Midbrain (tissue), 1 donor: ENCODE results near the gene FOSB.
A peak's percentile ranks its signal among the peaks of the same experiment; 100 is the strongest.

Source experiments
- DNase-seq: peaks from one replicate; lab custom pipeline; 2025; lab: John Stamatoyannopoulos, UW

FOSB gene

DNA sequence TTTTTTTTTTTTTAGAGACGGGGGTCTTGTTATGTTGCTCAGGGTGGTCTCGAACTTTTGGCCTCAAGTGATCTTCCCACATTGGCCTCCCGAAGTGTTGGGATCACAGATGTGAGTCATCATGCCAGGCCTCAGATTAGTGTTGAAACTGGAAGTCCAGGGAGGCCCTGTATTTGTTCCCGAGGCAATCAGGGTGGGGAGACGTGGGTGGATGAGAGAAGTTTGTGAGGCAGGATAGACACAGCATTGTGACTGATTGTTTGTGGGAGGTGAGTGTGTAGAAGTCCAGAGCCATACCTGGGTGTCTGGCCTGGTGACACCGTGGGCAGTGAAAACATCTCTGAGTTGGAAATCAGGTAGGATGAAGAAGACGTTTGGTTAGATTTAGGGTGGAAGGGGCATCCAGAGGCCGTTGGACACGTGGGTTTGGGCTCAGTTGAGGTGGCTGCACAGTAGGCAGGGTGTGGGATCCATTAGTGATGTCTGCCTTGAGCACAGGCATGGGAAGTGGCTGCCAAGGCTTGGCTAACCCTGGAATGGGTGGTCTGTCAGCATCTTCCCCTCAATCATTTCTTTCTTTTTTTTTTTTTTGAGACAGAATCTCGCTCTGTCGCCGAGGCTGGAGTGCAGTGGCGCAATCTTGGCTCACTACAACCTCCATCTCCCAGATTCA lies 16.6 kb downstream of the FOSB start:
- no peak for DNase-seq

DNA sequence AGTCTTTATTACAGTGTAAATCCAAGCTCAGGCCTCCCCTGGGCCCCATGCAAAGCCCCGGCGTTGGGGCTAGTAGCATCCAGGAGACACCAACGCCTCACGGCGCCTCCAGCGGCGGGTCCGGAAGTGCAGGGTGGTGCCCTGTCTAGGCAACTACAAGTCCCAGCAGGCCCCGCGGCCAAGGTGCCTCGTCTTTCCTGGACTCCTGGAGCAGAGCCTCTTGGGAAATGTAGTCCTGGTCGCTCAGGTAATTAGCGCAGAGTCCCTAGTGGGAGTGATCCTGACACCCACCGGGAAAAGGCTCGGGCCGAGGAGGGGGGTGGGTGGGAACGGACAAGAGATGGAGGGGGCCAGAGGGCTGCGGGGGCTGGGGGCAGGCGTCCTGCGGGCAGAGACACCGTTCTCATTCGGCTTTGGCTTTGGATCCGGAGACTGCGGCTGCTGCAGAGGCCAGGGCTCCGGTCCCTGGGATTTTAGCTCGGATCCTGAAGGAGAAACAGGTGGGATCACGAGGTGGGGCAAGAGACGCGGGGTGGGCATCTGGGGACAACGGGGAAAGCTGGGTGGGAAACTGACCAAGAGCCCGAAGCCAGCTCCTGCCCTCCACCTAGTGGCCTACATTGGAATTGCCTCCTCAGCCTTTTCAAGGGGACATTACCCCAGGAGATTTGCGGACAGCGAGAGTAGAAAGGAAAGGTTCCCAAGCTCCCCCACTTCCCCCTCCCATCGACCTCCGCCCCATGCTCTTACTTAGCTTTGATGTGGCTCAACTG lies 17.7 kb downstream of the FOSB start:
- DNase-seq, result peak; percentile 93

DNA sequence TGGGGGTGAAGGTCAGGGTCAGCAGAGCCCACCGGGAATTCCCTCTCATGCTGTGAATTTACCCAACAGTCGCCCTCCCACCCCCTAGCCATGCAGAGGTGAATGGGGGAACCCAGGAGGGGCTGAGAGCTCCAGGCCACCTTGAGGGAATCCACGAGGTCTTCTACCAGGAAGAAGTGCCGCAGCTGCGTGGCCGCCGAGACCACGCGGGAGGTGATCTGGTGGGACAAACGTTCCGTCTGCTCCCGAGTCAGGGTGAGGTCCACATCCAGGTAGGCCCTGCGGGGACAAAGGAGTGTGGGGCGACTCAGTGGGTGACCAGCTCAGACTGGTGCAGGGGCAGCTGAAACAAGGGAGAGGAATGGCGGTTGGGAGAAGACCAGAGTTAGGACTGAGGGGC lies 20.9 kb downstream of the FOSB start:
- no peak for DNase-seq

DNA sequence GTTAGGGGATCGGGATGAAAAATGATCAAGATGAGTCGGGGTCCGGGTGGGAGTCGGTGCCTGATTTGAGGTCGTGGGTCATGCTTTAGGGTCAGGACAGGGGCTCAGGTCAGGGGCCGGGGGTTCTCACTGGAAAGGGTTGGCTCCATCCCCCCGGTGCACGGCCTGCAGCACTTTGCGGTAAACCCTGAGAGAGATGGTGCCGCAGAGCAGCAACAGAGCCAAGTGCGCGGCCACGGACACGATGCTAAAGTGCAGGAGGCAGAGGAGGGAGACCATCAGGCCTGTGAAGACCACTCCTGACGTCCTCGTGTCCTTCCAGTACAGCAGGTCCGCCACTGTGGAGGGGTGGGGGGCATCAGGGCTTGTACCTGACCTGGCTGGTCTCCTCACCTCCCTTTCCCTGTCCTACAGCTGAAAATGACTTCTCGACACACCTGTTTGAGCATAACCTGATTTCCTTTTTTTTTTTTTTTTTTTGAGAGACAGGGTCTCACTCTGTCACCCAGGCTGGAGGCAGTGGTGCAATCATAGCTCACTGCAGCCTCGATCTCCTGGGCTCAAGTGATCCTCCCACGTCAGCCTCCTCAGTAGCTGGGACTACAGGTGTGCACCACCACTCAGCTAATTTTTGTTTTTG lies 21.5 kb downstream of the FOSB start:
- DNase-seq, result no peak

DNA sequence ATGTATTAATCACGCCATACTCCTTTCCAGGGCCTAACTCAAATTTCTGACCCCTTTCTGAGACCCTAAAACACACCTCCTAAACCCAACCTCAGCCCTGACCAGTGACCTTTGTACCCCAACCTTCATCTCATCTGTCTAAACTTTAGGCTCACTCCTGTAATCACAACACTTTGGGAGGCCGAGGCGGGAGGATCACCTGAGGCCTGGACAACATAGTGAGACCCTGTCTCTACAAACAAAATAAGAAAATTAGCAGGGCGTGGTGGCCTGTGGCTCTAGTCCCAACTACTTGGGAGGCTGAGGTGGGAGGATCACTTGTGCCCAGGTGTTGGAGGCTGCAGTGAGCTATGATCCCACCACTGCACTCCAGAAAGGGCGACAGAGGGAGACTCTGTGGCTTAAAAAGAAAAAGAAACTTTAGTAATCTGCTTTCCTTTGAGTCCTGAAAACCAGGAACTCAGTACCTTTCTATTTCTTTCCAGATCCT lies 24.4 kb downstream of the FOSB start:
- DNase-seq, result no peak

DNA sequence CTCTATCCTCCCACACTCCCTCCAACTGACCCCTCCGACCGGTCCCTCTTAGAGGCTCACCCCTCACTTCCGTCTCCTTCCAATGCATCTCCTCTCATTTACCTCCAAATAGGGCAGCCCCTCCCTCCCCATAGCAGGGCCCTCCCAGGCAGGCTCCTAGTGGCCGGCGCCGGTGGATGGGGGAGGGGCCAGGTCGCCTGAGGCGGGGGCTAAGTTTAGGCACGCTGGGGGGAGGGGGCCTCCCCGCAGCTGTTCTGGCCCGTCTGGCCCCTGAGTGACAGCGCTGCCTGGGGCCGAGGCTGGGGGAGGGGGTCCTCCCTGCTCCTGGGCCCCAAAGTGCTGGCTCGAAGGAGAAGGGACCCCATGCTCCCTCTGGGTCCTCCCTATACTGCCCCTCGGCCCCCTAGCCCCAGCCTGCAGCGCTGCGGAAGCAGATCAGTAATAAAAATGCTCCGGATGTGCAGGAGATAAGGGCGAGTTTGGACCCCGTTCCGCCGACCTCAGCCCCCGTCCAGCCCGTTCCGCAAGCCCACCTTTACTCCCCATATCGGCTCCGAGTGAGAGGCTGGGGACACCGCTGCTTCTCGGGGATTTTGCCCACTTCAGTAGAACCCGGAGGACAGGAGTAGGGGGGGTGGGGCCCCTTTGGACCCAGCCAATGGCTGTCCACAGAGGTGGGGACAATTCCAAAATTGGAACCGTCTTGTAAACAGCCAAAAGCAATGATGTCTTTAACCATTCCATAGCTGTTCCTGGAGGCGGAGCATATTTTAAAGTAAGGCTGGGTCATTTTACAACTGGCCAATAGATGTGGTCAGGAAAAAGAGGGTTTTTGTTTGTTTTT lies 25.1 kb downstream of the FOSB start:
- peak; percentile 24 for DNase-seq

DNA sequence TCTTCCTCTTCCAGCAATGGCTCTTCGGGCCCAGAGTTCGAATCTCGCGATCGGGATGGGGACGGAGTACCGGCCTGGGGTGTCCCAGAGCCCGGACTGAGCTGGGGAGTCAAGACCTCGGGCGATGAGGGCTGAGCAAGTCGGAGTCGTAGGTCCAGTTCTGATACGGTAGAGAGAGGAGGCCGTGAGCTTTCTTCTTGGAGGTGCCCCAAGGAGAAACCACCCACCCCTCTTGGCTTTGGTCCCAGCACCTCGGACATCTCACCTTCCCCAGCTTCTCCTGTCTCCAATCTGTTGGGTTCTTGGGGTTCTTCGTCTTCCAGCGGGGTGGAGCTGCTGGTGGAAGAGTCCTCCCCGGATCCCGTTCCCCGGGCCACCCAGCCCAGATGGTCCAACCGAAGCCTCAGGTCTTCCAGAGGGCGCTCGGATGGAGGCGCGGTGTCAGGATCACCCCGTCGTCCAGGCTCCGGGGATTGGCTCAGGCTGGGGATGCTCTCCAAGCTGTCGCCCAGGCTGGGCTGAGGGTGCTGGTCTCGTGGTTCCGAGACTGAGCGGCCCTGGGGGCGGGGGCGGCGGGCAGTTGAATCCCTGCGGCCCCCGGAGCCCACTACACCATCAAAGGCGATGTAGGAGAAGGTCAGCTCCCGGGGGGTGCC lies 26.6 kb downstream of the FOSB start:
- no peak for DNase-seq

DNA sequence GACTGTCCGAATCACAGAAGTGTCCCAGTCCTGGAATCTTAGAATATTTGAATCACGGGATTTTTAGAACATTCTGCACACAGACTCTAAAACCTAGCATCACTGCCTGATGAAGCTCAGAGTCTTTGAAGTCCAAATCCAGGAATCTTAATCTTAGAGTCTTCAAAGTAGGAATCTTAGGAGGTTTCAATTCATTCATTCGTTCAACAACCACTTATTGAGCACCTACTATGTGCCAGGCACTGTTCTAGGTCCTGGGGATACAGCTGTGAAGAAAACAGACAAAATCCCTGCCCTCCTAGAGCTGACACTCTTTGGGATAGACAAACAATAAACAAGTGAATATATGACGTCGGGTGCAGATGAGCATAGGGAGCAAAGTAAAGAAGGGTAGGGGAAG lies 27.4 kb downstream of the FOSB start:
- DNase-seq, result no peak

DNA sequence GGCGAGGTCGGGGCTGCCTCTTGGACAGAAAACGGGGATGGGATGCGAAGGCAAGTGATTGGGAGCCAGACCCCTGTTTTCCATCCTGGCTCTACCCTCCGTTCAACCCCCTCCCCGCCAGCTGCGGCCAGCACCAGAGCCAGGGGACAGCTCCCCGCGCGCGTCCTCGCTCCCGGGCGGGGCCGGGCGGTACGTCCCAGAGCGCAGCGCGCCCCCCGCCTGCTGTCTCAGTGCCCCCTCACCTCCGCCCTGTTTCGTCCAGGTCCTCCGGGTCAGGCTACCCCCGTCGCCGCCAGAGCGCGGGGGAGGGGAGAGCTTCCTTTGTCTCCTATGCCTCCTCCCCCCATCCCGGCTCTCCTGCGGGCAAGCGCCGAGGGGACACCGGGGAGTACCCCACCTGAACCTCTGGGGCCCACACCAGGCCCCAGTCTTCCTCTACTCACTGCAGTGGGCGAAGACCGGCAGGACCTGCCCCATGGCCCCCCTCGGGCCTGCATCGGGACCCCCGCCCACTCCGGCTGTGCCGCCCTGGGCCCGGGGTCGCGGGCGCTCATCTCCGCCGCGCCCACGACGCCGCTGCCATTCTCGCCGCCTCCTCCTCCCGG lies 28.7 kb downstream of the FOSB start:
- DNase-seq, result no peak

DNA sequence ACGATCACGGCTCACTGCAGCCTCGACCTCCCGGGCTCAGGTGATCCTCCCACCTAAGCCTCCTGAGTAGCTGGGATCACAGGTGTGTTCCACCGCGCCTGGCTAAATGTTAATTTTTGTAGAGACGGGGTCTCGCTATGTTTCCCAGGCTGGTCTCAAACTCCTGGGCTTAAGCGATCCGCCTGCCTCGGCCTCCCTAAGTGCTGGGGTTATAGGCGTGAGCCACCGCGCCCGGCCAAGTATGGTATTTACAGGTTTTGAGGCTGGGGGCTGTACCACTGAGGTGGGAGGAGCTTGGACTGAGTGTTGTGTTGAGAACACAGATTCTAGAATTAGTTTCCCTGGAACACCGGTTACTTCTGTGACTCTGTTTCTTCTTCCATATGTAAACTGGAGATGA lies 30.0 kb downstream of the FOSB start:
- no peak for DNase-seq

DNA sequence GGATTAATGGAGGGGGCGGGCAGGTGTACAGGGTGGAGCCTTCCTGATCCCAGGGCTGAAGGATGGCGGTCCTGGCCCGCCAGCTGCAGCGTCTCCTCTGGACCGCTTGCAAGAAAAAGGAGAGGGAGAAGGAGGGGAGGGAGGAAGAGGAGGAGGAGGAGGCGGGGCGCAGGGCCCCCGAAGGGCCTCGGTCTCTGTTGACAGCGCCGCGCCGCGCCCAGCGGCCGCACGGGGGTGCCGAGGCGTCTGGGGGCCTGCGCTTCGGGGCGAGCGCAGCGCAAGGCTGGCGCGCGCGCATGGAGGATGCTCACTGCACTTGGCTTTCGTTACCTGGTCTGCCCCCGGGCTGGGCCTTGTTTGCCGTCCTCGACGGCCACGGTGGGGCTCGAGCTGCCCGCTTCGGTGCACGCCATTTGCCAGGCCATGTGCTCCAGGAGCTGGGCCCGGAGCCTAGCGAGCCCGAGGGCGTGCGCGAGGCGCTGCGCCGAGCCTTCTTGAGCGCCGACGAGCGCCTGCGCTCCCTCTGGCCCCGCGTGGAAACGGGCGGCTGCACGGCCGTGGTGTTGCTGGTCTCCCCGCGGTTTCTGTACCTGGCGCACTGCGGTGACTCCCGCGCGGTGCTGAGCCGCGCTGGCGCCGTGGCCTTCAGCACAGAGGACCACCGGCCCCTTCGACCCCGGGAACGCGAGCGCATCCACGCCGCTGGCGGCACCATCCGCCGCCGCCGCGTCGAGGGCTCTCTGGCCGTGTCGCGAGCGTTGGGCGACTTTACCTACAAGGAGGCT lies 30.8 kb downstream of the FOSB start, which contains the start of gene PPM1N:
PPM1N (plus strand) TSS at position 33 of the 785 bp plus-strand sequence; CDS start at position 63, 30 bp downstream.
- DNase-seq, result no peak

DNA sequence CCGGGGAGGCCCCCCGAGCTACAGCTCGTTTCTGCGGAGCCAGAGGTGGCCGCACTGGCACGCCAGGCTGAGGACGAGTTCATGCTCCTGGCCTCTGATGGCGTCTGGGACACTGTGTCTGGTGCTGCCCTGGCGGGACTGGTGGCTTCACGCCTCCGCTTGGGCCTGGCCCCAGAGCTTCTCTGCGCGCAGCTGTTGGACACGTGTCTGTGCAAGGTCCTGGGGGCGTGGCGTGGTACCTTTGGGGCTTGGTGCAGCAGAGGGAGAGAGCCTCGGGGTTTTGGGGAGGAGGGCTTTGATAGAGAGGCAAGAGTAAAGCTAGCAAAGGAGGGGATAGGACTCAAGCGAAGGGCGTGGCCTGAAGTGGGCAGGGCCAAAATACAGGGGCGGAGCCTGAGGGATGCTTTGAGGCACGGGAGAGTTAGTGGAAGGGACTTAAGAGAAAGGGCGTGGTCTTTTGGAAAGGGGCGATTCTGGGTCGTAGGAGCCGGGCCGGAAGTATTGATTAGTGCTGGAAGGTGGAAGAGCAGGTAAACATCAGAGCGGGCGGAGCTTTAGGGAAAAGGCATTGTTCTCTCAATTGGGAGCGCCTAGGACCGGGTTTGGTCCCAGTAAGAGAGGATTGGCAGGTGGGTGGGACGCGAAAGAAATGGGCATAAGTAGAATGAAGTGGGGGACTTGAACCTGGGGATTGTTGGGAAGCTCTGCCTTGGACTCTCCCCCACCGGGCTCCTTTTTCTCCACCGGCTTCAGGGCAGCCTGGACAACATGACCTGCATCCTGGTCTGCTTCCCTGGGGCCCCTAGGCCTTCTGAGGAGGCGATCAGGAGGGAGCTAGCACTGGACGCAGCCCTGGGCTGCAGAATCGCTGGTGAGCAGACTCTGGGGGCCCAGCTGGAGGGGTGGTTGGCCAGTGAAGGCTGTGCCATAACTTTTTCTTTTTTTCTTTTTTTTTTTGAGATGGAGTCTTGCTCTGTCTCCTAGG lies 31.7 kb downstream of the FOSB start:
- no peak for DNase-seq

DNA sequence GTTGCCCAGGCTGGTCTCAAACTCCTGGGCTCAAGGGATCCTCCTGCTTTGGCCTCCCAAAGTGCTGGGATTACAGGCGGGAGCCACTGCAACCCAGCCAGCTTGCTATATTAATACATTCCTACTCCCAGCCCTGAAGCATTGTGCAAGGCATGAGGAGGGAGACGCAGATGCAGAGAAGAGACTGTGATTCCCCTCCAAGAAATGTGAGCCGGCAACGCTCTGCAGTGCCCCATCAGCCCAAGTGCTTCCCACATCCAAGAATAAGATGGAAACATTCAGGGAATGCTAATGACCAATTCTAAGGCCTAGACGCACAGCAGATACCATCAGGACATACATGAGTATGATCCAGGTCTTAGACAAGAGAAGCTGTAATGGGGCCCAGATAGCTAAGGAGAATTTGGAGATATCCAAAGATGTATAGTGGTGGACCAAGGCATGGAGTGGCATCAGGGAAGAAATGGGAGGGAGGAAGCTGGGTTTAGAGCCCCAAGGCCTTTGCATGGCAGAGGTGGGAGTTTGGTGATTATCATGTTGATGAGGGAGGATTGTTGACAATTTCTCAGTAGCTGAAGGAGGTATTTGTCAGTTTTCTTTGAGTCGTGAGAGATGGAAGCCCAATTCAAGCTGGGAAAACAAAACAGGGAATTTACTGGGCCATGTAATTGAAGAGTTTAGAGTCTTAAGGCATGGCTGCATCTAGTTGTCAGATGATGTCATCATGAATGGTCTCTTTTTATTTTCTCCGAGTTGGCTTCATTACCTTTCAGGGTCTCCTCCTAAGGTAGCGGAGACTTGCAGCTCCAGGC lies 33.3 kb downstream of the FOSB start:
- no peak for DNase-seq

DNA sequence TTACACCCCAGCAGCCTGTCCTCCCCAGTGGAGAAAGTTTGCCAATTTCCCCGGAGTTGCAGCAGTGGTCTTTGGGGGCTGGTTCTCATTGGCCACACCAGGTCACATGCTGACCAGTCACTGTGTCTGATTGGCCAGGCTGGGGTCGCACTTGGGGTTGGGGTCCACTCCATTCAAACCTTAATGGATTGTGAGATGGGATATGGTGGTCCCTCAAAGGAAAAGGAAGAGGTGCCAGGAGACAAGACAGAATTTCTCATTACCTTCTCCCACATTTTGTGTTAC lies 33.9 kb downstream of the FOSB start:
- no peak for DNase-seq

DNA sequence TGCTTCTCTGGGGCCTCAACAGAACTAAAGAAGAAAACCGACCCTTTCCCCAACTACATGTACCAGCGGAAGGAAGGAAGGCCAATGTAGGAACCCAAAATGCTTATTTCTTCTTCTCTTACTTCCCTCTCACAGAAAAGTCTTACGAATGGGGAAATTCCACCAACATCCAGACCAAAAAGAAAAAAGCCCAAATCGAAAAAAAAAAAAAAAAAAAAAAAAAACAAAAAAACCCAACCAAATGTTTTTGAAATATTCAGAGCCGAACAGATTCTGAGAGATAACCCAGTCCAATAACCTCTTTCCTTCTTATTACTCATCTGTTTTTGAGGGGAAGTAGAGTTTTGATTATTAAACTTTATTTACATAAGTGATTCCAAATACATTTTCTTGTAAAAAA lies 34.3 kb downstream of the FOSB start:
- DNase-seq, result no peak

DNA sequence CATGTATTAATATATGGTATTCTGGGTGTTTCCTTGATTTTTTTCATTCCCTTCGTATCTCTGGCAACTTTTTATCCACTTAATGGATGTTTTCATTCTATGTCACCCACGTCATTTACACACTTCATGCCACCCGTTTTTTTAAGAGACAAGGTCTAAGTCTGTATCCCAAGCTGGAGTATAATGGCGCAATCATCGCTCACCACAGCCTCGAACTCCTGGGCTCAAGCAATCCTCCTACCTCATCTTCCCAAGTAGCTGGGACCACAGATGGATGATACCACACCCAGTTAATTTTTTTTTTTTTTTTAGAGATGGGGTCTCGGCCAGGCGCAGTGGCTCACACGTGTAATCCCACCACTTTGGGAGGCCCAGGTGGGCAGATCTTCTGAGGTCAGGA lies 36.1 kb downstream of the FOSB start:
- no peak for DNase-seq

DNA sequence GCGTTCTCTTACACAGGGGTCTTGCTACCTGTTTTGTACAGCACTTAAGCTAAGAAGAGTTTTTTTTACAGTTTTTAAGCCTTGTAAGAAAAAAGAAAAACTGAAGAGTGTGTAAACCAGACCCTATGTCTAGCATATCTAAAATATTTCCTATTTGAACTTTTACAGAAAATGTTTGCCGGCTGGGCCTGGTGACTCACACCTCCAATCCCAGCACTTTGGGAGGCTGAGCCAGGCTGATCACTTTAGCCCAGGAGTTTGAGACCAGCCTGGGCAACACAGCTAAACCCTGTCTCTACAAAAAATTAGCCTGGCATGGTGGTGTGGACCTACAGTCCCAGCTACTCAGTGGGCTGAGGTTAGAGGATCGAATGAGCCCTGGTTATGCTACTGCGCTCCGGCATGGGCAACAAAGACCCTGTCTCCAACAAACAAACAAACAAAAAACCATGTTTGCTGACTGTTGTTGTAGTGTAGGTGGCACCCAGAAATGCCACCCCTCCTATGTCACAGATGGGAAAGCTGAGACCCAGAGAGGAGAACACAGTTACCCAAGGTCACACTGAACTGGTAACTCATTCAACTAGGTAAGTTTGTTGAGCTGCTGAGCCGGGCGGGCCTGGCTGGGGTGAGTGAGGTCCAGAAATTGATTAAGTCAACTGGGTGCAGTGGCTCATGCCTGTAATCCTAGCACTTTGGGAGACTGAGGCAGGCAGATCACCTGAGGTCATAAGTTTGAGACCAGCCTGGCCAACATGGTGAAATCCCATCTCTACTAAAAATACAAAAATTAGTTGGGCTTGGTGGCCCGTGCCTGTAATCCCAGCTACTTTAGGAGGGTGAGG lies 37.6 kb downstream of the FOSB start:
- no peak for DNase-seq

DNA sequence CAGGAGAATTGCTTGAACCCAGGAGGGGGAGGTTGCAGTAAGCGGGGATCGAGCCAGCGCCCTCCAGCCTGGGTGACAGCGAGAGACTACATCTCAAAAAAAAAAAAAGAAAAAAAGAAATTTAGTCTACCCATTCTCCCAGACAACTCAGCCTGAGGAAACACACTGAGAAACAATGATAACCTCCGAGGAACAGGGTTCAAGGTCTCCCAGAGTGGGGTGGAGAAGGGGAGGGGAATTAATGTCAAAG lies 38.1 kb downstream of the FOSB start:
- no peak for DNase-seq
